ENCODE results near the gene IP6K2.
A peak's percentile ranks its signal among the peaks of the same experiment; 100 is the strongest.

IP6K2 gene

DNA sequence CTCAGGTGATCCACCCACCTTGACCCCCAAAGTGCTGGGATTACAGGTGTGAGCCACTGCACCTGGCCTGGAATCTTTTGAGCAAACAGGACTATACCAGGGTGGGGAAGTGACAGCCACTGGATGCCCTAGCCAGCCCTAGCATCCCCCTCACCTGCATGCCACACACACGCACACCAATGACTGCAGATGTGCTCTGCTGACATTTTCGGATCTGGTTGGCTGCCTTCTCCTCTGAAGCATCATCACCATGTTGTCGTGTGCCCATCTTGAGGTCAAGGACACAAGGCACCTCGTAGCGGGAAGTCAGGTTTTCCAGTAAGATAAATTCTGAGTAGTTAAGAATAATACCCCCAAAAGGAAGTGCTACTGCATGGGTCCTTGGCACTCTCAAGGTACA, 27.6 kb downstream of the IP6K2 start:
- DNase-seq (ENCODE audit: low spot score) = no peak
- in situ Hi-C loops (cut with MboI; ENCODE audit: low pct_unique_long_range_greater_than_20kb, low sequenced_read_pairs, unreplicated experiment) = no loop called here
- TF ChIP-seq, protein P1, sequence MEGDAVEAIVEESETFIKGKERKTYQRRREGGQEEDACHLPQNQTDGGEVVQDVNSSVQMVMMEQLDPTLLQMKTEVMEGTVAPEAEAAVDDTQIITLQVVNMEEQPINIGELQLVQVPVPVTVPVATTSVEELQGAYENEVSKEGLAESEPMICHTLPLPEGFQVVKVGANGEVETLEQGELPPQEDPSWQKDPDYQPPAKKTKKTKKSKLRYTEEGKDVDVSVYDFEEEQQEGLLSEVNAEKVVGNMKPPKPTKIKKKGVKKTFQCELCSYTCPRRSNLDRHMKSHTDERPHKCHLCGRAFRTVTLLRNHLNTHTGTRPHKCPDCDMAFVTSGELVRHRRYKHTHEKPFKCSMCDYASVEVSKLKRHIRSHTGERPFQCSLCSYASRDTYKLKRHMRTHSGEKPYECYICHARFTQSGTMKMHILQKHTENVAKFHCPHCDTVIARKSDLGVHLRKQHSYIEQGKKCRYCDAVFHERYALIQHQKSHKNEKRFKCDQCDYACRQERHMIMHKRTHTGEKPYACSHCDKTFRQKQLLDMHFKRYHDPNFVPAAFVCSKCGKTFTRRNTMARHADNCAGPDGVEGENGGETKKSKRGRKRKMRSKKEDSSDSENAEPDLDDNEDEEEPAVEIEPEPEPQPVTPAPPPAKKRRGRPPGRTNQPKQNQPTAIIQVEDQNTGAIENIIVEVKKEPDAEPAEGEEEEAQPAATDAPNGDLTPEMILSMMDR (IDR thresholded peaks at IDR 0.05; ENCODE audit: extremely low read depth, insufficient read depth, missing control alignments) = no peak

DNA sequence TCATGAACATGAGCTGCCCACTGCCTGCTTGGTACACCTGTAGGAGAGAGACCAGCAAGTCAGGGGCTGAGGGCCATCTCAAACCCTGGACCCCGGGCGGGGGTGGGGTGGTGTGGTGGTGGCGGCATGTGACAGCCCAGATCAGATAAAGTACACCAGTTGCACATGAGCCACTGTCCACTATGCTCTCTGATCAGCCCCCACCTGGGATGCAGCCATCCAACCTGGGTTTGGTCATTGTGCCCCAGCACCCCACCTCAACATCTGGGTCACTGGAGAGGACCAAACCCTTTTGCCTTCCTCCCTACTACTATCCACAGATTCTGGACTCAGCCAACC, 28.3 kb downstream of the IP6K2 start:
- TF ChIP-seq, protein P1 (IDR thresholded peaks at IDR 0.05; ENCODE audit: extremely low read depth, insufficient read depth, missing control alignments) = no peak
- no peak for DNase-seq (ENCODE audit: low spot score)
- in situ Hi-C loops (cut with MboI; ENCODE audit: low pct_unique_long_range_greater_than_20kb, low sequenced_read_pairs, unreplicated experiment) = no loop called here

DNA sequence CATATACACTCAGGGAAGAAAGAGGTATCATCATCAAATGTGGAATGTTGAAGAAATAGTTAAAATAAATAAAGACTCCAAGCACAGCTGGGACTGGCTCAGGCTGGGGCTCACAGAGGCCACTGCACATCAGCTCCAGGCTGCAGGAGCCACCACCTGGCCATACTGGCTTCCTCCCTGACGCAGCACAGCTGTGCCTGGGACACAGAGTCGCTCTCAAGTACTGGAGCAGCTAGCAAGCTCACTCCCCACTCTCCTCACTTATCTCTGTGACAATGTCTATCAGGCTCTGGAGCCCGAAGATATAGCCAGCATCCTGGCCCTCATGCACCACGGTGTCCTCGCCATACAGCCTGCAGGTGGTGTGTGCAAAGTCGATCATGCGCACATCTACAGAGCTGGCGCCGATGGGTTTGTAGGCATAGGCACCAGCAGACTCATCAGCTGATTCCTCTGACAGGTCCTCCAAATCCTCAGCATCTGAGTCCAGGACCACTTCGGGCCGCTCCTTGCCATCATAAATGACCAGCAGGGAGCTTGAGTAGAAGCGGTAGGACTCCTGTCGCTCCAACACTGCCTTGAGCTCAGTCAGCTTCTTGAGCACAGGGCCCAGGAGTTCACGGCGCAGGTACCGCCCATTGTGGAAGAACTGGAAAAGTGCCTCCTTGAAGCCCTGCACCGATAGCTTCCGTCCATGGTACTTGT, 28.8 kb downstream of the IP6K2 start:
- TF ChIP-seq, protein P1 (IDR thresholded peaks at IDR 0.05; ENCODE audit: extremely low read depth, insufficient read depth, missing control alignments) = no peak
- DNase-seq (ENCODE audit: low spot score) = no peak
- in situ Hi-C loops (cut with MboI; ENCODE audit: low pct_unique_long_range_greater_than_20kb, low sequenced_read_pairs, unreplicated experiment) = no loop called here

DNA sequence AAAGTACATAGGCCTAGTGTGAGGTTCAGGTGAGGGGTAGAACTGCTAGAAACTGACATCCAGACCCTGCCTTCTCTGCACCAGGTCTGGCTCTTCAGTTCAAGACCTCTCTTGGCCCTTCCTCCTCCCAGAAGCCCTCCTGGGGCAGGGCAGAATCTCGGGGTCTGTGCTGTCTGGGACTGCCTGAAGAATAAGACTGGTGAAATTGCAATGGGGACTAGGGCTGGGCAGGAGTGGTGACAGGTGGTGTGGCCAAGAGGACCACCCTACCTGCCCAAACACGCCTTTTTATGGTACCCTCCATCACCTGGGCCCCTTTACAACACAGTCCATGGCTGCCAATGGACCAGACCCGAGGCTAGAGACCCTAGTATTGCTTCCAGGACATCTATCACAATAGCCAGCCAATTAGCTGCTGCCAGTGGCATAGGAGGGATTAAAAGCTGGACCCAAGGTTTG, 29.8 kb downstream of the IP6K2 start:
- TF ChIP-seq, protein P1 (IDR thresholded peaks at IDR 0.05; ENCODE audit: extremely low read depth, insufficient read depth, missing control alignments) = no peak
- in situ Hi-C loops (cut with MboI; ENCODE audit: low pct_unique_long_range_greater_than_20kb, low sequenced_read_pairs, unreplicated experiment) = no loop called here
- DNase-seq (ENCODE audit: low spot score) = no peak

DNA sequence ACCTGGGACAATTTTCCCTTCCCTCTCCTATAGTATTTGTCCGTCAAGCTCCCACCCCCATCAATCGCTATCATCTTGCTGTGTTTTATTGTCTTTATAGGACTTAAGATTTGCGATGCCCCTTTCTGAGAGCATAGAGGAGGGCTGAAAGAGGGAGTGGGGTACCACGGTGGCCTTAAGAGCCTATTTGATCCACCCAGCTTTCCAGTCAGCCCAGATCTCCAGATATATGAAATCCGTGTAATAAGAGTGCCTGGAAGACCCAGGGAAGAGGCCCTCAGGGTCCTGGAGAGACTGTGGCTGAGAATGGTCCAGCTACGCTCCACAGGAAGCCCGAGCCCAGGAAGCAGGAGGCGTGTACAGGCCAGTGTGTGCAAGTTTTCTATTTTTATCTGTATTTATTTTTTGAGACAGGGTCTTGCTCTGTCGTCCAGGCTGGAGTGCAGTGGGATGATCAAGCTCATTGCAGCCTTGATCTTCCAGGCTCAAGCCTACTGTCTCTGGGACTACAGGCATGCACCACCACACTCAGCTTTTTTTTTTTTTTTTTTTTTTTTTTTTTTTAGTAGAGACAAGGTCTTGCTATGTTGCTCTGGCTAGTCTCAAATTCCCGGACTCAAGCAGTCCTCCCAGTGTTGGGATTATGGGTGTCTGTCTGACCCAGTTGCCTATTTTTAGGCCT, 30.3 kb downstream of the IP6K2 start:
- DNase-seq (ENCODE audit: low spot score) = no peak
- in situ Hi-C loops (cut with MboI; ENCODE audit: low pct_unique_long_range_greater_than_20kb, low sequenced_read_pairs, unreplicated experiment) = no loop called here
- TF ChIP-seq, protein P1 (IDR thresholded peaks at IDR 0.05; ENCODE audit: extremely low read depth, insufficient read depth, missing control alignments) = no peak

DNA sequence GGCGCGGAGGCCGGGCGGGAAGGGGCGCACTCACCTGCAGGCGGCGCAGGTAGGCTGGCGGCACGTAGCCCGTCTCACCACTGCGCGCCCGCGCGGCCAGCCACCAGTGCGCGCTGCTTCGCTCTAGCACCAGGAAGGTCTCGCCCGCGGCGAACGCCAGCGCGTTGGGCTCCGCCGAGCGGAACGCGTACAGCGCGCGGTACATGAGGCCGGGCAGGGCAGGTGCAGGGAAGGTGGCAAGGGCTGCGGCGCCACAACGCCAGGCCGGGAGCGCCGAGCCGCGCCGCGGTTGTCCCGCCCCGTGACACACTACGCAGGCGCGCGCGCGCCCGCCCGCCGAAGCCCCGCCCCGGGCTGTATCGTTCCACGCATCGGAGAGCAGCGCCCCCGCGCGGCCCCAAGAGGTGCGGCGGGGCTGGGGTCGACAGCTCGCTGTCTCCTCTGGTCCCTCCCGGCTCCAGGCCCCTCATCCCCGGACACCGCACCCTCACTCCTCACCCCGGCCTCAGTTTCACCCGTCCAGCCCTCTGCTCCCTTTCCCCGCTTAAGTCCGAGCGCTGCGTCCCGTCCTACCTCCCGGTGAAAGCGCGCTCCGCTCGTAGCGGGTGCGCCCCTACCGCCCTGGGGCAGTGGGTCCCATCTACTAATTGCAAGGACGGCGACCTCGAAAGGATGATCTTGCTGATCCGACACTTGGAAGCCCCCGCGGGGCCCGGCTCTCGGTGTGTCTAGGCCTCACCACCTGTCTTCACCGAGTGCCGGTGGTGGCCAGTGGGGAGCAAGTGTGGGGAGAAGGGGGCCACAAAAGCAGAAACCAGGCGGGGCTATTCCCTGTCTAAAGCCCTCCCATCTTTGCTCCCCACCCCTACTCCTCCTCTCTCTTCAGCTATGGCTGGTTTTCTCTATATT, 31.2 kb downstream of the IP6K2 start, which contains the start of gene NCKIPSD:
TSS of gene NCKIPSD (minus strand) at position 313 of the 909 bp plus-strand sequence. CDS start at position 205, 108 bp downstream.
- DNase-seq (ENCODE audit: low spot score) = peak; percentile 98
- in situ Hi-C loops (cut with MboI; ENCODE audit: low pct_unique_long_range_greater_than_20kb, low sequenced_read_pairs, unreplicated experiment) = no loop called here
- TF ChIP-seq, protein P1 (IDR thresholded peaks at IDR 0.05; ENCODE audit: extremely low read depth, insufficient read depth, missing control alignments) = peak; percentile 91

All from GM13977 (cell line).